ENCODE results near the gene FAM78A.

DNA sequence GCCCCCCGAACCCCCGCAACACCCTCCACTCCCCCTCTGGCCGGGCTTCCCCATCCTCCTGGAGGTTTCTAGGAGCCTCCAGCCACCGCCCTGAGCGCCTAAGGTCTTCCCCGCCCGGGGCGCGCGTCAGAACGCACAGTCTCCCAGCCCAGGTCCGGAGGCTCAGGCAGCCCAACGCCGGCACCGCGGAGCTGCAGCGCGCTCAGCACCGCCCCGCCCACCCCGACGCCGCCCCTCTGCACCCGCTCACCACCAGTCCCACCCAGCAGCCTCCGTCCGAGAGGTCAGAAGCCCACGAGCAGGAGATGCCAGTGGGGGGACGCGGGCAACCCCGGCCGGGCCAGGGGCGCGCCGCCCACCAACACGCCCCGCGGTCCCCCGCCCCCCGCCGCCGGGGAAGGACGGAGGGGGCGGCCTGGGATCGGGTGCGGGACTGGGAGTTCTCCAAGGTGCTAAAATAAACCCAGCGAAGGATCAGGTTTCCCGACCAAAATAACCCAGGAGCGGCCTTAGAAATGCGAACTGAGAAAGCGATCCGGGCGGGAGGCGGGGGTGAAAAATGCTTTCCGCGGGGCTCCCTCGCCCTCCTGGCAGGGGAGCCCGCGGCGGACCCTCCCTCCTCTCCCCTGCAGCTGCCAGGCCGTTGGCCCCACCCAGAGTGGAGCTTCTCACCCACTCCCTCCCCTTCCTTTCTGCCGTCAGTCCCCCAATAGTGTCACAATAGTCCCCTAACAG, 6.5 kb upstream of the FAM78A start:
- TF ChIP-seq, protein P1, sequence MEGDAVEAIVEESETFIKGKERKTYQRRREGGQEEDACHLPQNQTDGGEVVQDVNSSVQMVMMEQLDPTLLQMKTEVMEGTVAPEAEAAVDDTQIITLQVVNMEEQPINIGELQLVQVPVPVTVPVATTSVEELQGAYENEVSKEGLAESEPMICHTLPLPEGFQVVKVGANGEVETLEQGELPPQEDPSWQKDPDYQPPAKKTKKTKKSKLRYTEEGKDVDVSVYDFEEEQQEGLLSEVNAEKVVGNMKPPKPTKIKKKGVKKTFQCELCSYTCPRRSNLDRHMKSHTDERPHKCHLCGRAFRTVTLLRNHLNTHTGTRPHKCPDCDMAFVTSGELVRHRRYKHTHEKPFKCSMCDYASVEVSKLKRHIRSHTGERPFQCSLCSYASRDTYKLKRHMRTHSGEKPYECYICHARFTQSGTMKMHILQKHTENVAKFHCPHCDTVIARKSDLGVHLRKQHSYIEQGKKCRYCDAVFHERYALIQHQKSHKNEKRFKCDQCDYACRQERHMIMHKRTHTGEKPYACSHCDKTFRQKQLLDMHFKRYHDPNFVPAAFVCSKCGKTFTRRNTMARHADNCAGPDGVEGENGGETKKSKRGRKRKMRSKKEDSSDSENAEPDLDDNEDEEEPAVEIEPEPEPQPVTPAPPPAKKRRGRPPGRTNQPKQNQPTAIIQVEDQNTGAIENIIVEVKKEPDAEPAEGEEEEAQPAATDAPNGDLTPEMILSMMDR (IDR thresholded peaks at IDR 0.05; ENCODE audit: insufficient read depth, low read length, poor library complexity, severe bottlenecking): no peak
- TF ChIP-seq EZH2phosphoT487 (conservative IDR thresholded peaks at IDR 0.05; ENCODE audit: low read length): no peak
